Activated CD4-positive, alpha-beta memory T cell treated with anti-CD3 and anti-CD28 coated beads for 36 hours (primary cell): ENCODE measurements around the gene TCFL5. TPM values are rescaled to one million over a fixed set of nuclear protein-coding genes. Genes with fewer than 3 reads are reported as not detected.

ENCODE experiments used
- CTCF ChIA-PET: fragments of 350-600 bp; sonication (Branson Sonifier 250); formaldehyde crosslinking; loops from one replicate; lab custom pipeline; 2021; ENCODE audit warnings: antibody characterized with exemption, inconsistent platforms; lab: Charles Lee
- POLR2A ChIA-PET: fragments of 350-600 bp; sonication (Branson Sonifier 250); formaldehyde crosslinking; loops from one replicate; lab custom pipeline; 2021; ENCODE audit warnings: antibody characterized with exemption; lab: Charles Lee
- DNase-seq: peaks from one replicate; pipeline ENCODE4 v3.0.0-alpha.2; 2020
- H3K27ac Mint-ChIP-seq: one replicate; pipeline ENCODE4 v1.8.0; 2021; ENCODE audit warnings: mixed read lengths
- H3K27me3 Mint-ChIP-seq: one replicate; pipeline ENCODE4 v1.8.0; 2021; ENCODE audit warnings: mixed read lengths
- H3K36me3 Mint-ChIP-seq: one replicate; pipeline ENCODE4 v1.8.0; 2021; ENCODE audit warnings: mixed read lengths
- H3K4me1 Mint-ChIP-seq: one replicate; pipeline ENCODE4 v1.8.0; 2021; ENCODE audit warnings: low read depth, mixed read lengths
- H3K4me3 Mint-ChIP-seq: one replicate; pipeline ENCODE4 v1.8.0; 2021; ENCODE audit warnings: mild to moderate bottlenecking, mixed read lengths
- H3K9me3 Mint-ChIP-seq: one replicate; pipeline ENCODE4 v1.8.0; 2021; ENCODE audit warnings: mixed read lengths
- intact Hi-C: fragments of 100-400 bp; cut with micrococcal nuclease; formaldehyde crosslinking; loops from one replicate; pipeline ENCODE4 v1.15.1; 2023
- total RNA-seq, 2 experiments: library from RNA; stranded (reverse); gene quantifications; one replicate each; pipeline ENCODE4 v1.2.3, GENCODE V29; 2021

TCFL5 gene
- total RNA-seq, 2 experiments from 2014 or later = 4.7 to 5.0 TPM

DNA sequence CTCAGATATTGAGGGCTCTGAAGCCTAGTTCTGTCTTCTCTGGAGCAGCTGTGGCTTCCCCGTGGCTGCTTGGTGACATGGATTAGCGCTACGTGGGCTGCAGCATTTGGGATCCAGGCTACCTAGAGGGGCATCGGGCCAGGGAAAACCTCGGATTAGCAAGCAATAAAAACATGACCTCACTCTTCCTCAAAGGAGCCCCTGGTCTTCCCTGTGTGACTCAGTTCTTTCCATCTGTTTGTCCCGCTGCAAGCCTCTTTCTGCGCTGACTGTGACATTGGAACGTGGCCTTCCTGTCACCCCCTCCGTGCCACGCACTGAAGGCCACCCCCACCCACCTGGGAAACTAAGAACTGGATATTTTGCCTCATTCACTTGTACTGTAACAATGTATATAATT, 61.7 kb downstream of the TCFL5 start:
- Mint-ChIP-seq H3K27ac (no peak overlapping the region), H3K27me3 (no peaks in the 10 kb centered on the region), H3K9me3 (no peaks in the 10 kb centered on the region), H3K36me3 (peaks cover 12% of the 10 kb centered on the region), H3K4me1 (peaks cover 15% of the 10 kb centered on the region), H3K4me3 (no peak overlapping the region)
- ChIA-PET CTCF (interaction anchor here (0.7 kb wide), 1 partner anchor 300 kb away, joined by 3 read pairs; no protein-coding TSS in a partner anchor), POLR2A (no interaction called here)
- no peak for DNase-seq
- intact Hi-C loops = loop anchor here (5.0 kb wide), 2 partner anchors 122 to 137 kb away; partner anchors contain the start of gene GID8

- no peak overlapping the region for H3K27ac Mint-ChIP-seq
- DNase-seq = no peak
- no peaks in the 10 kb centered on the region for H3K9me3 Mint-ChIP-seq
- ChIA-PET POLR2A (no interaction called here), CTCF (interaction anchor here (0.7 kb wide), 1 partner anchor 300 kb away, joined by 3 read pairs; no protein-coding TSS in a partner anchor)
- no peak overlapping the region for H3K4me3 Mint-ChIP-seq
- no peaks in the 10 kb centered on the region for H3K27me3 Mint-ChIP-seq
- intact Hi-C loops = loop anchor here (5.0 kb wide), 2 partner anchors 123 to 138 kb away; partner anchors contain the start of gene GID8
- peaks cover 12% of the 10 kb centered on the region for H3K36me3 Mint-ChIP-seq
- peaks cover 17% of the 10 kb centered on the region for H3K4me1 Mint-ChIP-seq
Observed at GRCh38 chr20:62799459-62799858, 62.2 kb downstream of the TCFL5 start.

GRCh38 chr20:62799036-62799435, 62.6 kb downstream of the TCFL5 start:
- intact Hi-C loops = loop anchor here (5.0 kb wide), 2 partner anchors 123 to 138 kb away; partner anchors contain the start of gene GID8
- H3K9me3 Mint-ChIP-seq = no peaks in the 10 kb centered on the region
- CTCF ChIA-PET = interaction anchor here (0.7 kb wide), 1 partner anchor 299 kb away, joined by 3 read pairs; no protein-coding TSS in a partner anchor

DNA sequence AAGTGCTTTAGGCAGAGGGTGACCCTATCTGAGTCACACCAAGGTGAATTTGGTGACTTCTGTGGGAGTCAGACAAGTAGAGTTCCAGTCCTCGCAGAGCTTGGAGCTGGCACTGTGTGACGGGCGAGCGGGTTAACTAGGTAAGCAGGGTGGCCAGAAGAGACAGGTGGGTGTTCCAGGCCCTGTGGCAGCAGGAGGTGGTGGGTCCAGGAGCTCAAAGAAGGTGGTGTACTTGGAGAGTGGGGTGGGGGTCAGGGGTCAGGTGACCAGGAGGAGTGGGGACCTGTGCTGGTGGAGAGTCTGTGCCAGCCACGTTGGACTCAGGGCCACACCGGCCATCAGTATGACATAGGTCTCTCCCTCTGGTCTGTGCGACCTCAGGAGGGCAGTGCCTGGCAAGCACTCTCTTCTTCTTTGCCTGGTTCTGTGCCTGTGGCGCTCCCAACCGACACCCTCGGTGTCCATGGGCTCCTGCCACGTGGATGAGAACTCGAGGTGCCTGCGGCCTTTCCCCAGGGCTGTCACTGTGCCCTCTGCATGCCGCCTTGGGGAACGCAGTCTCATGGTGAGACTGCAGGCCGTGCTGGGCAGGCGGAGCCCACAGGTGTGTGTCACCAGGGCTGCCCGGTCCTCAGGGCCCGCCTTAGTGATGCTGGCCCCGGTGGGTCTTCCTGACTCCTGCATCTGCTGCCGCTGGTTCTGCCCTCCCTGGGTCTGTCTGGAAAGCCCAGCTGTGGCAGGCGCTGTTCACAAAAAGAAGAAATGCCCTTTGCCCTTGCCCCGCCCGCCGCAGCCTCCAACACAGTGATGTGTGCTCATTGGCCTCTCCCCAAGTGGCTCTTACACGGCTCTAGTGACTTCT, 63.7 kb downstream of the TCFL5 start:
- H3K4me3 Mint-ChIP-seq = peak overlapping the region; percentile 78
- H3K4me1 Mint-ChIP-seq = peaks cover 23% of the 10 kb centered on the region
- DNase-seq = no peak
- no peaks in the 10 kb centered on the region for H3K9me3 Mint-ChIP-seq
- H3K27ac Mint-ChIP-seq = peak overlapping the region; percentile 76
- intact Hi-C loops = loop anchor here (2.0 to 5.0 kb wide), 3 partner anchors 124 to 495 kb away; partner anchors contain the start of genes ADRM1 and GID8
- peaks cover 12% of the 10 kb centered on the region for H3K36me3 Mint-ChIP-seq
- no peaks in the 10 kb centered on the region for H3K27me3 Mint-ChIP-seq
- POLR2A ChIA-PET = no interaction called here
- CTCF ChIA-PET = no interaction called here

More at GRCh38 chr20:62799036-62799435, 62.6 kb downstream of the TCFL5 start:
- POLR2A ChIA-PET = no interaction called here
- Mint-ChIP-seq H3K36me3 (peaks cover 12% of the 10 kb centered on the region), H3K4me1 (peaks cover 16% of the 10 kb centered on the region), H3K27ac (no peak overlapping the region), H3K27me3 (no peaks in the 10 kb centered on the region), H3K4me3 (no peak overlapping the region)
- no peak for DNase-seq

DNA sequence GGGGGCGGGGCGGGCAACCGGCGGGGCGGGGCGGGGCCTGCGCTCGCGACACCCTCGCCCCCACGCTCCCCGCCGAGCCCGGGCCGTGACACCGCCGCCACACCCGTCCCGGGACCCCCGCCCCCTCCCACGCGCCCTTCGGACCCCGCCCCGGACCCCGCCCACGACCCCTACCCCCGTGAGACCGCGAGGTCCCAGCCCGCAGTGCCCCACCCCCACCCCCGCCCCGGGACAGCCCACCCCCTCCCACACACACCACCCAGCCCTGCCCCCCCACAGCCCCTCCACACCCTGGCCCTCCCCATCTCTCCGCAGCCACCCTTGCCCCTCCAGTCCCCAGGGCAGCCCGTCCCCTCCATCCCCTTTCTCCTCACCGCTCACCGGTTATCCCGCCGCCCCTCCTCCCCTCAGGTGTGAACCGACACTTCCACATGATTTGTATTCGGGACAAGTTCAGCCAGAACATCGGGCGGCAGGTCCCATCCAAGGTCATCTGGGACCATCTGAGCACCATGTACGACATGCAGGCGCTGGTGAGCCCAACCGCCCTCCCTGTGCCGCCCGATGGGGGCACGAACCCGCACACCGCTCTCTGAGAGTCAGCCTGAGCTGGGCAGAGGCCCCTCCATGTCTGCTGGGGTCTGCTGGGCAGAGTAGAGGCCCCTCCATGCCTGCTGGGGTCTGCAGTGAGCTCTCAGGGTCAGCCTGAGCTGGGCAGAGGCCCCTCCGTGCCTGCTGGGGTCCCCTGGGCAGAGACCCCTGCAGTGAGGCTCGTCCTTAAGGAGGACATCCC, 64.7 kb downstream of the TCFL5 start:
- Mint-ChIP-seq H3K36me3 (peaks cover 12% of the 10 kb centered on the region), H3K4me1 (peaks cover 23% of the 10 kb centered on the region), H3K27me3 (no peaks in the 10 kb centered on the region), H3K4me3 (peak overlapping the region; percentile 78), H3K27ac (peak overlapping the region; percentile 76), H3K9me3 (no peaks in the 10 kb centered on the region)
- DNase-seq = no peak
- ChIA-PET CTCF (interaction anchor here (1.0 to 1.4 kb wide), 4 partner anchors 9 to 173 kb away, joined by 3 to 5 read pairs (median 3); no protein-coding TSS in a partner anchor), POLR2A (interaction anchor here (1.0 to 1.5 kb wide), 3 partner anchors 14 to 194 kb away, joined by 3 to 4 read pairs (median 4); partner anchors contain the start of gene SLCO4A1)
- intact Hi-C loops = loop anchor here (2.0 to 5.0 kb wide), 3 partner anchors 125 to 494 kb away; partner anchors contain the start of genes ADRM1 and GID8

GRCh38 chr20:62795023-62795761, 66.4 kb downstream of the TCFL5 start:
- intact Hi-C loops = loop anchor here (2.0 to 5.0 kb wide), 3 partner anchors 127 to 172 kb away; partner anchors contain the start of gene GID8
- H3K27ac Mint-ChIP-seq = peak overlapping the region; percentile 80
- H3K4me1 Mint-ChIP-seq = peaks cover 29% of the 10 kb centered on the region
- H3K9me3 Mint-ChIP-seq = no peaks in the 10 kb centered on the region
- H3K27me3 Mint-ChIP-seq = no peaks in the 10 kb centered on the region
- peaks cover 11% of the 10 kb centered on the region for H3K36me3 Mint-ChIP-seq
- peak overlapping the region; percentile 79 for H3K4me3 Mint-ChIP-seq
- POLR2A ChIA-PET = interaction anchor here (0.6 to 1.9 kb wide), 11 partner anchors 9 to 192 kb away, joined by 3 to 4 read pairs (median 3); partner anchors contain the start of genes OGFR and SLCO4A1
- DNase-seq = peak; percentile 75
- CTCF ChIA-PET = interaction anchor here (0.9 to 2.1 kb wide), 3 partner anchors 12 to 143 kb away, joined by 3 to 4 read pairs (median 3); no protein-coding TSS in a partner anchor

DNA sequence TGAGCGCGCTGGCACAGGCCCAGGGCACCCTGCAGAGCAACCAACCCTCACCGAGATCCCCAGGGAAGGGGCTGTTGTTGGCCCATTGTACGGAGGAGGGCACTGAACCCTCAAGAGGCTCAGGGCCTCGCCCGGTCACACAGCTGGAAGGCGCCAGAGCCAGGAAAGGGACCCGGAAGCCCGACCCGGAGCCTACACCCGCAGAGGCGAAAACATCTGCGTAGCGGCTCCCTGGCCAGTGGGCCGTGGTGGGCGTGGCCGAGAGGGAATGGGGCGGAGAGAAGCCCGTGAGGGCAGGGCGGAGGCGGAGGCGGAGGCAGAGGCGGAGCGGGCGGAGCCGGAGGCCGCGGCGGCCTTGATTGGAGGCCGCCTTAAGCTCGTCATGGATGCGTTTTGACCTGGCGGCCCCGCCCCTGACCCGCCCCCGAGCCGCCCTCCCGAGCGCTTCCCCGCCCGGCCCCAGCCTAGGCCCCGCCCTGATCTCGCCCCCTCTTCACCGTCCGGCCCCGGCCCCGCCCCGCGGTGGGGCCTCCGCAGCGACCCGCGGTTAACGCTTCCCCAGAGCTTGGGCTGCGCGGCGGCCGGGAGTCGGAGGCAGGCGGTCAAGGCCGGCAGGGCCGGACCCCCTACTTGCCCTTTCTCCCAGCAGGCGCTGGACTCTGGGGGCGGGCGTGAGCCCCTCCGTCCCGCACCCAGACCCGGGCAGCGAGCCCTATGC, 67.5 kb downstream of the TCFL5 start:
- Mint-ChIP-seq H3K27me3 (no peaks in the 10 kb centered on the region), H3K4me1 (peaks cover 29% of the 10 kb centered on the region), H3K4me3 (peak overlapping the region; percentile 79), H3K27ac (peak overlapping the region; percentile 81), H3K9me3 (no peaks in the 10 kb centered on the region), H3K36me3 (peaks cover 5% of the 10 kb centered on the region)
- intact Hi-C loops = loop anchor here (1.0 to 2.0 kb wide), 4 partner anchors 10 to 171 kb away; partner anchors contain the start of gene OGFR
- peak; percentile 98 for DNase-seq
- ChIA-PET CTCF (interaction anchor here (0.7 to 2.1 kb wide), 5 partner anchors 13 to 411 kb away, joined by 3 to 4 read pairs (median 3); no protein-coding TSS in a partner anchor), POLR2A (interaction anchor here (0.8 to 1.9 kb wide), 10 partner anchors 10 to 191 kb away, joined by 3 to 4 read pairs (median 3); partner anchors contain the start of genes OGFR and SLCO4A1)

DNA sequence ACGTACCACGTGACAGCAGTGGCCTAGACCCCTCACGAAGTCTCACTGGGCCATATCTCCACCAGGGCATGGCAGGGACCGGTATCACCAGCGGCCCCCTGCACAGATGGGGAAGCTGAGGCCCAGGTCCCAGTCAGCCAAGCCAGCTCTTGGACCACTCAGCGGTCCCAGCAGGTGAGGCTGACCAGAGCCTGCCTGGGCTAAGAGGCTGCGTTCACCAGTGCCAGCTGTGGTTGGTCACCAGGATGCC, 67.9 kb downstream of the TCFL5 start:
- Mint-ChIP-seq H3K36me3 (peaks cover 3% of the 10 kb centered on the region), H3K27ac (peak overlapping the region; percentile 81), H3K27me3 (no peaks in the 10 kb centered on the region), H3K4me3 (peak overlapping the region; percentile 68), H3K9me3 (no peaks in the 10 kb centered on the region), H3K4me1 (peaks cover 29% of the 10 kb centered on the region)
- CTCF ChIA-PET = interaction anchor here (0.7 to 2.1 kb wide), 2 partner anchors 14 to 384 kb away, joined by 3 to 4 read pairs; no protein-coding TSS in a partner anchor
- no peak for DNase-seq
- POLR2A ChIA-PET = interaction anchor here (1.0 to 1.9 kb wide), 3 partner anchors 10 to 152 kb away, joined by 3 to 4 read pairs (median 3); no protein-coding TSS in a partner anchor
- intact Hi-C loops = loop anchor here (1.0 to 2.0 kb wide), 4 partner anchors 11 to 171 kb away; partner anchors contain the start of gene OGFR

GRCh38 chr20:62792940-62793756, 68.5 kb downstream of the TCFL5 start:
- ChIA-PET CTCF (interaction anchor here (1.0 to 4.0 kb wide), 13 partner anchors 10 to 294 kb away, joined by 3 to 22 read pairs (median 6); no protein-coding TSS in a partner anchor), POLR2A (no interaction called here)
- H3K9me3 Mint-ChIP-seq = no peaks in the 10 kb centered on the region
- H3K36me3 Mint-ChIP-seq = no peaks in the 10 kb centered on the region
- H3K4me1 Mint-ChIP-seq = peaks cover 29% of the 10 kb centered on the region
- intact Hi-C loops = no loop called here
- H3K27ac Mint-ChIP-seq = peak overlapping the region; percentile 81
- no peaks in the 10 kb centered on the region for H3K27me3 Mint-ChIP-seq
- DNase-seq = no peak
- no peak overlapping the region for H3K4me3 Mint-ChIP-seq
